Astrocyte (in vitro differentiated cells and primary cell): ENCODE measurements around the gene MAP2K3. TPM values are rescaled to one million over a fixed set of nuclear protein-coding genes. Genes with fewer than 3 reads are reported as not detected.

Source experiments
- DNase-seq: peaks from one replicate; pipeline ENCODE4 v3.0.0-alpha.2; 2010; ENCODE audit warnings: low read depth
- FAIRE-seq: peaks from 2 replicates; lab custom pipeline; 2011; peaks lifted over from hg19 to GRCh38; lab: Jason Lieb, UNC
- H2AFZ ChIP-seq: 2 replicates; pipeline ENCODE4 v1.6.0; 2012; ENCODE audit warnings: low read depth, low read length, inconsistent platforms
- H3K27ac ChIP-seq: 2 replicates; pipeline ENCODE4 v1.5.1; 2011; ENCODE audit warnings: low read depth, low read length, inconsistent platforms
- H3K27me3 ChIP-seq: 2 replicates; pipeline ENCODE4 v1.6.0; 2011; ENCODE audit warnings: low read length, inconsistent platforms; ENCODE audit not compliant: insufficient read depth
- H3K36me3 ChIP-seq: 2 replicates; pipeline ENCODE4 v1.5.1; 2011; ENCODE audit warnings: low read length, inconsistent platforms; ENCODE audit not compliant: insufficient read depth
- H3K4me1 ChIP-seq: 2 replicates; pipeline ENCODE4 v1.5.1; 2011; ENCODE audit warnings: low read length, inconsistent platforms; ENCODE audit not compliant: insufficient read depth
- H3K4me2 ChIP-seq: 2 replicates; pipeline ENCODE4 v1.6.0; 2012; ENCODE audit warnings: low read length, inconsistent platforms
- H3K4me3 ChIP-seq: 2 replicates; pipeline ENCODE4 v1.5.1; 2011; ENCODE audit warnings: low read depth, mild to moderate bottlenecking, low read length, inconsistent platforms; ENCODE audit not compliant: insufficient read depth
- H3K79me2 ChIP-seq: 2 replicates; pipeline ENCODE4 v1.6.0; 2012; ENCODE audit warnings: mild to moderate bottlenecking, low read length, inconsistent platforms; ENCODE audit not compliant: insufficient read depth
- H3K9ac ChIP-seq: 2 replicates; pipeline ENCODE4 v1.6.0; 2012; ENCODE audit warnings: mild to moderate bottlenecking, low read length, inconsistent platforms
- H3K9me3 ChIP-seq: 2 replicates; pipeline ENCODE4 v1.5.1; 2012; ENCODE audit warnings: low read depth, mild to moderate bottlenecking, low read length, inconsistent platforms; ENCODE audit not compliant: insufficient read depth
- H4K20me1 ChIP-seq: 2 replicates; pipeline ENCODE4 v1.6.0; 2012; ENCODE audit warnings: low read length, inconsistent platforms; ENCODE audit not compliant: insufficient read depth
- H3K27ac Mint-ChIP-seq: one replicate; pipeline ENCODE4 v1.8.0; 2021; ENCODE audit warnings: mild to moderate bottlenecking, mixed read lengths; ENCODE audit not compliant: unreplicated experiment
- H3K27me3 Mint-ChIP-seq: one replicate; pipeline ENCODE4 v1.8.0; 2021; ENCODE audit warnings: low read depth, mixed read lengths; ENCODE audit not compliant: unreplicated experiment
- H3K36me3 Mint-ChIP-seq: one replicate; pipeline ENCODE4 v1.8.0; 2021; ENCODE audit warnings: low read depth, mixed read lengths; ENCODE audit not compliant: unreplicated experiment
- H3K4me1 Mint-ChIP-seq: one replicate; pipeline ENCODE4 v1.8.0; 2021; ENCODE audit warnings: low read depth, mixed read lengths; ENCODE audit not compliant: unreplicated experiment
- H3K4me3 Mint-ChIP-seq: one replicate; pipeline ENCODE4 v1.8.0; 2021; ENCODE audit warnings: mild to moderate bottlenecking, moderate library complexity, mixed read lengths; ENCODE audit not compliant: unreplicated experiment
- H3K9me3 Mint-ChIP-seq: one replicate; pipeline ENCODE4 v1.8.0; 2021; ENCODE audit warnings: mild to moderate bottlenecking, mixed read lengths; ENCODE audit not compliant: unreplicated experiment
- CTCF ChIP-seq: IDR thresholded peaks from 2 replicates; pipeline ENCODE4 v1.5.1; 2011; ENCODE audit warnings: low read depth, mild to moderate bottlenecking, inconsistent platforms, low read length, moderate library complexity; ENCODE audit not compliant: insufficient read depth
- EZH2 ChIP-seq: IDR thresholded peaks from 2 replicates; pipeline ENCODE4 v1.6.1; 2012; ENCODE audit warnings: mild to moderate bottlenecking, low read length, inconsistent platforms; ENCODE audit not compliant: insufficient read depth
- total RNA-seq: library from RNA; stranded (reverse); gene quantifications from 2 replicates; pipeline ENCODE4 v1.2.1, GENCODE V29; 2021

The MAP2K3 gene
- total RNA-seq, 1 donor from 2014 or later, result 44.3 TPM

- Histone ChIP-seq H2AFZ (no peak overlapping the region), H3K9me3 (no peaks in the 10 kb centered on the region), H3K9ac (no peak overlapping the region), H3K79me2 (peaks cover 3% of the 10 kb centered on the region), H3K27ac (no peak overlapping the region), H3K4me1 (no peaks in the 10 kb centered on the region), H3K27me3 (no peaks in the 10 kb centered on the region), H3K4me2 (no peak overlapping the region), H3K4me3 (no peak overlapping the region), H3K36me3 (no peaks in the 10 kb centered on the region), H4K20me1 (peaks cover 45% of the 10 kb centered on the region)
- Mint-ChIP-seq H3K9me3 (no peaks in the 10 kb centered on the region), H3K27me3 (peaks cover 2% of the 10 kb centered on the region), H3K4me3 (no peak overlapping the region), H3K27ac (no peak overlapping the region), H3K4me1 (peaks cover 3% of the 10 kb centered on the region), H3K36me3 (peaks cover 4% of the 10 kb centered on the region)
- DNase-seq (no peak), FAIRE-seq (no peak)
- no peak for TF ChIP-seq EZH2
- TF ChIP-seq CTCF, result no peak
Measured at GRCh38 chr17:21247552-21248258, 36.8 kb upstream of the MAP2K3 start.

- Histone ChIP-seq H4K20me1 (peaks cover 45% of the 10 kb centered on the region), H3K27me3 (no peaks in the 10 kb centered on the region), H3K36me3 (no peaks in the 10 kb centered on the region), H3K4me2 (no peak overlapping the region), H3K79me2 (peaks cover 3% of the 10 kb centered on the region), H2AFZ (no peak overlapping the region), H3K9me3 (no peaks in the 10 kb centered on the region), H3K27ac (no peak overlapping the region), H3K4me1 (peaks cover under 1% of the 10 kb centered on the region), H3K4me3 (no peak overlapping the region), H3K9ac (no peak overlapping the region)
- no peak for FAIRE-seq
- peaks cover 4% of the 10 kb centered on the region for H3K36me3 Mint-ChIP-seq
- peaks cover 3% of the 10 kb centered on the region for H3K4me1 Mint-ChIP-seq
- no peaks in the 10 kb centered on the region for H3K9me3 Mint-ChIP-seq
- DNase-seq, result no peak
- H3K4me3 Mint-ChIP-seq, result no peak overlapping the region
- peaks cover 2% of the 10 kb centered on the region for H3K27me3 Mint-ChIP-seq
- H3K27ac Mint-ChIP-seq, result no peak overlapping the region
- TF ChIP-seq EZH2 (no peak), CTCF (no peak)
Measured at GRCh38 chr17:21248500-21248899, 36.0 kb upstream of the MAP2K3 start.
